GM10248 (cell line): ENCODE data around the gene CYLC1.
A peak's percentile ranks its signal among the peaks of the same experiment; 100 is the strongest.

ENCODE experiments used
- CTCF ChIA-PET: fragments of 300-600 bp; sonication (Branson Sonifier 250); formaldehyde crosslinking; extraction: SDS; loops from one replicate; lab custom pipeline; 2021; ENCODE audit warnings: antibody characterized with exemption; lab: Yijun Ruan, JAX
- POLR2A ChIA-PET: fragments of 350-650 bp; sonication (Branson Sonifier 250); formaldehyde crosslinking; extraction: SDS; loops from one replicate; lab custom pipeline; 2020; ENCODE audit warnings: antibody characterized with exemption; lab: Yijun Ruan, JAX
- DNase-seq: peaks from one replicate; pipeline ENCODE4 v3.0.0; 2012; ENCODE audit errors: extremely low spot score
- CTCF ChIP-seq: IDR thresholded peaks from 2 replicates; pipeline ENCODE4 v1.5.1; 2012; ENCODE audit warnings: mild to moderate bottlenecking, low read depth; ENCODE audit errors: extremely low read depth, missing control alignments, control extremely low read depth

The CYLC1 gene

GRCh38 chrX:83906921-83907320 is 46.0 kb downstream of the CYLC1 start:
- CTCF ChIA-PET: no interaction called here
- POLR2A ChIA-PET: no interaction called here
- TF ChIP-seq CTCF: no peak
- no peak for DNase-seq

GRCh38 chrX:83916525-83916924 is 55.6 kb downstream of the CYLC1 start:
- ChIA-PET CTCF (no interaction called here), POLR2A (no interaction called here)
- peak; percentile 2 for DNase-seq
- peak; percentile 20 for TF ChIP-seq CTCF

- DNase-seq: no peak
- POLR2A ChIA-PET: no interaction called here
- no peak for TF ChIP-seq CTCF
- CTCF ChIA-PET: interaction anchor here (1.3 kb wide), 1 partner anchor 9 kb away, joined by 4 read pairs; no protein-coding TSS in a partner anchor
Measured at GRCh38 chrX:83934220-83934619, 73.3 kb downstream of the CYLC1 start.
